Neural crest cell (in vitro differentiated cells): ENCODE data around the gene MKX. TPM values are rescaled to one million over a fixed set of nuclear protein-coding genes. Genes with fewer than 3 reads are reported as not detected.

ENCODE experiments used
- DNase-seq: peaks from one replicate; pipeline ENCODE4 v3.0.0; 2021; ENCODE audit warnings: low read depth, mixed read lengths, low spot score
- H3K27ac Mint-ChIP-seq: one replicate; pipeline ENCODE4 v1.8.0; 2021; ENCODE audit warnings: mild to moderate bottlenecking, mixed read lengths; ENCODE audit not compliant: unreplicated experiment
- H3K27me3 Mint-ChIP-seq: 2 replicates; pipeline ENCODE4 v1.8.0; 2021; ENCODE audit warnings: low read depth, mild to moderate bottlenecking, mixed read lengths
- H3K36me3 Mint-ChIP-seq: 2 replicates; pipeline ENCODE4 v1.8.0; 2021; ENCODE audit warnings: low read depth, mild to moderate bottlenecking, mixed read lengths
- H3K4me1 Mint-ChIP-seq: 2 replicates; pipeline ENCODE4 v1.8.0; 2021; ENCODE audit warnings: mixed read lengths
- H3K4me3 Mint-ChIP-seq: one replicate; pipeline ENCODE4 v1.8.0; 2021; ENCODE audit warnings: mild to moderate bottlenecking, mixed read lengths
- H3K9me3 Mint-ChIP-seq: 2 replicates; pipeline ENCODE4 v1.8.0; 2021; ENCODE audit warnings: mixed read lengths
- CTCF ChIP-seq: fragments of 200-600 bp; sonication (generic); conservative IDR thresholded peaks from 2 replicates; pipeline ENCODE4 v1.5.0; 2021; ENCODE audit warnings: antibody characterized with exemption, mild to moderate bottlenecking
- total RNA-seq: library from RNA; stranded (reverse); gene quantifications from 2 replicates; pipeline ENCODE4 v1.2.1, GENCODE V29; 2021

MKX gene
- total RNA-seq, 1 donor from 2014 or later, result not detected

GRCh38 chr10:27678166-27678565, 67.5 kb downstream of the MKX start:
- TF ChIP-seq CTCF, result no peak
- no peak overlapping the region for H3K27ac Mint-ChIP-seq
- DNase-seq, result no peak
- no peaks in the 10 kb centered on the region for H3K36me3 Mint-ChIP-seq
- no peaks in the 10 kb centered on the region for H3K9me3 Mint-ChIP-seq
- H3K27me3 Mint-ChIP-seq, result no peaks in the 10 kb centered on the region
- H3K4me3 Mint-ChIP-seq, result no peak overlapping the region
- H3K4me1 Mint-ChIP-seq, result no peaks in the 10 kb centered on the region

- no peak overlapping the region for H3K27ac Mint-ChIP-seq
- H3K9me3 Mint-ChIP-seq, result no peaks in the 10 kb centered on the region
- TF ChIP-seq CTCF, result no peak
- H3K4me3 Mint-ChIP-seq, result no peak overlapping the region
- H3K27me3 Mint-ChIP-seq, result no peaks in the 10 kb centered on the region
- H3K4me1 Mint-ChIP-seq, result no peaks in the 10 kb centered on the region
- H3K36me3 Mint-ChIP-seq, result no peaks in the 10 kb centered on the region
- no peak for DNase-seq
Measured at GRCh38 chr10:27673065-27673464, 72.6 kb downstream of the MKX start.

GRCh38 chr10:27671821-27672220, 73.8 kb downstream of the MKX start:
- no peaks in the 10 kb centered on the region for H3K36me3 Mint-ChIP-seq
- H3K9me3 Mint-ChIP-seq, result no peaks in the 10 kb centered on the region
- H3K4me1 Mint-ChIP-seq, result no peaks in the 10 kb centered on the region
- DNase-seq, result no peak
- no peak overlapping the region for H3K4me3 Mint-ChIP-seq
- no peak for TF ChIP-seq CTCF
- no peaks in the 10 kb centered on the region for H3K27me3 Mint-ChIP-seq
- no peak overlapping the region for H3K27ac Mint-ChIP-seq

- DNase-seq, result no peak
- Mint-ChIP-seq H3K9me3 (peaks cover 2% of the 10 kb centered on the region), H3K27ac (no peak overlapping the region), H3K4me1 (peaks cover 11% of the 10 kb centered on the region), H3K36me3 (no peaks in the 10 kb centered on the region), H3K4me3 (no peak overlapping the region), H3K27me3 (no peaks in the 10 kb centered on the region)
- no peak for TF ChIP-seq CTCF
Measured at GRCh38 chr10:27664461-27664860, 81.2 kb downstream of the MKX start.

- H3K27ac Mint-ChIP-seq, result no peak overlapping the region
- TF ChIP-seq CTCF, result no peak
- peaks cover 2% of the 10 kb centered on the region for H3K9me3 Mint-ChIP-seq
- H3K4me1 Mint-ChIP-seq, result peaks cover 11% of the 10 kb centered on the region
- no peak for DNase-seq
- H3K27me3 Mint-ChIP-seq, result no peaks in the 10 kb centered on the region
- H3K36me3 Mint-ChIP-seq, result no peaks in the 10 kb centered on the region
- H3K4me3 Mint-ChIP-seq, result no peak overlapping the region
Measured at GRCh38 chr10:27663621-27664020, 82.0 kb downstream of the MKX start.
